HuH-7 (cell line): ENCODE data around the gene CTSC.
"Not testable (repeated sequence)": the region's sequence is repeated elsewhere in the genome, so short reads cannot be mapped to it uniquely, and the experiment has no call there.

Experiments
- DNase-seq: peaks from one replicate; pipeline ENCODE4 v3.0.0; 2011; ENCODE audit warnings: low spot score

Gene CTSC

DNA sequence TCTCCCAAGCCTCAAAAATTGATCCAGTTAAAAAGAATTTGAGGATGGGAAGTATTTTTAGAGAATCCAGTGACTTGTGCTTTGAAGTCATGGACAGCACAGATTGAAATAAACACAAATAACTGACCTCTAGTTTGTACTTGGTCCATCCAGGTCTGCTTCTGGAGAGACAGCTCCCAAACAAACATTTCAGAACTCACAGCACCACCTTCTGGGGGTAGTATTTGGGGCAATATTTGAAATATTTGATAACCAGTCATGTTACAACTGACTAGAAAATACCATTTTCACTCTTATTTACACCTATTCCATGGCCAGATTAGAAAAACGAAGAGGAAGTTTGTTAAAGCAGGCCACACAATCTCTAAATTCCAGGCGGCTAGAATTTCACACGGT, 56.2 kb downstream of the CTSC start:
- DNase-seq, result no peak

DNA sequence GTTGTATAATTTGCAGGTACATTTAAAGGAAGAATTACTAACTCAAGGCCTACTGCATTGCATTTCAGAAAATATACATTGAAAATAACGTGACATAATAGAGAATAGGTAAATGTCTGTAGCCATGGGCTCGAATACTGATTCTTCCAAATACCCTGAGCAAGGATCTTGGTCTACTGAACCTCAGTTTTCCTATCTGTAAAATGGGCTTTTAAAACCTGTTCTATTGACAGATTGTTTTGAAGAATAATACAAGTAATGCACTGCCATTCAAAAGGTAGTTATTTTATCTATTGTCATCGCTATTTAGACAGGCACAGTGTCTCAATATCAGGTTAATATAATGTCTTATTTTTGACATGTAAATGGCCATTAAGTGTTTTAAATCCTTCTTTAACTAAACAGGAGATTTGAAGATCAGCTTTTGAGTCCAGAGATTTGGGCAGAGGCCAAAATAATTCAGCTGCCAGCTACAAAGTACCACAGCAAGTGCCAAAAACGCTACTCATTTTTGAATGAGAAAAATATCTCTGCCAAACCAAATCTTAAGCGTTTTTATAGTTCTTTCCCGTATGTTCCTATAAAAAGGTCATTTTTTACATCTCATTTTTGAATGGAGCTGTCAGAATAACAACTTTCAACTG, 56.7 kb downstream of the CTSC start:
- DNase-seq, result no peak

DNA sequence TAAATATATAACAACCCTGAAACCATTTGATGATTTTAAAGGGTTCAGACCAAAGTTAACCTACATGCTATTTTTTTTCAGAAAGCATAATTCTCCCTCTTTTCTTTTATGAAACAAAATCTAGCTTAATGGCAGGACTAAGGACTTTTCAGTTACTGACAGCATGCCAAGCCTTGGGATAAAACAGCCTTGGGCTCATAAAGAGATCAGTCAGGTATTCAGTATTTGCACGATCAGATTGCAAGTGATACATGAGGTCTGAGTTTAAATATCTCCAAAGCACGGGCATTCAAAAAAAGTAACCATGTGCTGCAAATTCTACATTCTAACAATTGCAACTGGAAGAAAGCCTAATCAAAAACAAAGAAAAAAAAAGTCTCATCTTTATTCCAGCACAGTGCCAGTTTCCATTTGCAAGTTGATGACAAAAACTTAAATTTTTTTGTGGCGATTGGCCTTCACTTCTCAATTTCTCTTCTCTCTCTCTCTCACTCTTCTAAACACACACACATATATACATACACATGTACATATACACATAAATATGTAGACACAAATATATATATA, 60.1 kb downstream of the CTSC start:
- no peak for DNase-seq

DNA sequence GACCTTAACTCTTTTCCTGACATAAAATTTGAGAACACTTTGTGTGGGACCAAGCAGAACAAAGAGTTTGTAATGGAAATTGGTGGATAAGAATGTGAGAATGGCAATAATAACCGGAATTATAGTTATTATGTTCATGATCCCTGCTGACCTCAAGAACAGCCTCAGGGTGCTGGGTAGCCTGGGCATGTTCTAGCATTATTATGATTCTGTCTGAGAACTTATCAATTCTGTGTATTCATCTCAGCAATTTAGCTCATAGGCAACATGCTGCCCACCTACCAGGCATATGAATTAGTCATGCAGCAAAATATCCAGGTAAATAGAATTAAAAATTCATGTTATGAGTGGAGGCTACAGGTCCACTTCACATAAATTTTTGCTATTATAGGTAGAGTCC, 61.9 kb downstream of the CTSC start:
- no peak for DNase-seq

DNA sequence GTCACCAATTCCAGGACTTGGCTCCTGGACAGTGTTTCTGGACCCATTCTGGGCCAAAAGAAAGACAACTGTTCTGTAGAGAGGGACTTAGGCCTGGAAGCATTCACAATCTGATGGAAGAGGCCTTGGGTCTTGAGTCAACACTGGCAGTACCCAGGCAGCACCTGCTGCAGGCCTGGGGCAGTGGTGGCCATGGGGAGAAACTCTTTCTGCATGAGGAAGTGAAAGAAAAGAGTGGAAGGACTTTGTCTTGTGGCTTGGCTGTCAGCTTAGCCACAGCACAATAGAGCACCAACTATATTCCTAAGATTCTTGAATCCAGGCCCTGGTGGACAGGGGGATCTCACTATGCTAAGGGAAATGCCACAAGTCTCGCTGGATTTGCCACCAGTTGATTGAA, 70.6 kb downstream of the CTSC start:
- DNase-seq, result no peak

DNA sequence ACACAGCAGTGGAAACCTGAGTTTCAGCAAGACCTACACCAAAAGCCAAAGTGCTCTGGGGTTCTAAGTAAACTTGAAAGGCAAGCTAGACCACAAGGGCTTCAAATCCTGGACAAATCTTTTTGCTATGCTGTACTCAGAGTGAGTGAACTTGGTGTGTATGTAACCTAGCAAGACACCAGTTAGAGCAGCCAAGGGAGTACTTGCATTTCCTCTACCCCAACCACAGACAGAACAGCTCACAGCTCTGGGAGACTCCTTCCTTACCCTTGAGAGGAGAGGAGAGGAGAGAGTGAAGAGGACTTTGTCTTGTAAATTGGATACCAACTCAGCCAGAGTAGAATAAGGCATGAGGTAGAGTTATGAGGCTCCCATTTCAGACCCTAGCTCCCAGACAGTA, 71.4 kb downstream of the CTSC start:
- no peak for DNase-seq

DNA sequence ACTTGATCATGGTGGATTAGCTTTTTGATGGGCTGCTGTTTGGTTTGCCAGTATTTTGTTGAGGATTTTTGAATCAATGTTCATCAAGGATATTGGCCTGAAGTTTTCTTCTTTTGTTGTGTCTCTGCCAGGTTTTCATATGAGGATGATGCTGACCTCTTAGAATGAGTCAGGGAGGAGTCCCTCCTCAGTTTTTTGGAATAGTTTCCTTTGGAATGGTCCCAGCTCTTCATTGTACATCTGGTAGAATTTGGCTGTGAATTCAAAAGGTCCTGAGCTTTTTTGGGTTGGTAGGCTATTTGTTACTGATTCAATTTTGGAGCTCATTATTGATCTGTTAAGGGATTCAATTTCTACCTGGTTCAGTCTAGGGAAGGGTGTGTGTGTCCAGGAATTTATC, 78.1 kb downstream of the CTSC start:
- DNase-seq, result no peak

DNA sequence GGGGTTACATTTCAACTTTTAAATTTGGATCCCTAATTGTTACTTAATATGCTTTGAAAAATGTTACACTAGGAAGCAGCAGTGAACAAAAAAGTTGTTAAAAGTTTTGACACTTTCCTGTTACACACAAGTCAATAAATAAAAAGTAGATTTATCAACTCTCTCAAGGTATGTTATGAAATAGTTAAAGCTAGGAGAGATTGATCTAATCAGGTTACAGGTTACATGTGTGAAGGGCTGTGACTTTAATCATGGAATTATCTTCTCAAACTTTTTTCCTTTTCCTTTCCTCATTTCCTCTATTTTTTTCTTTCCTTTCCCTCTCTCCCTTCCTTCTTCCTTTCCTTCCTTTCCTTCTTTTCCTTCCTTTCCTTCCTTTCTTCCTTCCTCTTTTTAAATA, 85.3 kb downstream of the CTSC start:
- DNase-seq, result no peak

DNA sequence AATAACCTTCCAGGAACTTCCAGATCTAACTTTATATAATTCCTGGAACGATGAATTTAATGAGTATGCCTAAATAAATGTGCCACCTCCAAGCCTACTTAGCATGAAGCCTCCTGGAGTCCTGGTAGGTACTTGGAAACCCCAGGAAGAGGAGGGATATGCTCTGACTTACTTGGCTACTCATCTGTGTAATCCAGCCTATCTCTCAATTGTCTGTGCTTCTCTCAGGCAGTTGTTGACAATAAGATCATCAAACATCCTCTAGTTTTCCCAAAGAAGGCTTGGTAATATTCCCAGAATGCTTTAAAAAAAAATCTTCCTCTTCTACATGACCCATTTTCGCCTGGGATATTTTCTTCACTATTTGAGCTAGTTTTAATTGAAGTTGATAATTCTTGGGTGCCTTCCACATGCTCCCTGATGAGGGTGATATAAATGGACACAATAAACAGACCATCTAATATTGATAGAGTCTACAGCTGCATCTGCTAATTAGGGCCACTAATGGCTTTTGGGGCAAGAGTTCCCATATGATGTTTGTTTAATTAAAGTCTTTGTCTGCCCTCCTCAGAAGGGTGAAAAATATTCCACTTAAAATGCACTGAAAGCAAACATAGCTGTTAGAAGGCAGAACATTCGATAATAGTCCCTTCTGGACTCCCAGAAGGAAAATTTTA, 86.8 kb downstream of the CTSC start:
- no peak for DNase-seq

DNA sequence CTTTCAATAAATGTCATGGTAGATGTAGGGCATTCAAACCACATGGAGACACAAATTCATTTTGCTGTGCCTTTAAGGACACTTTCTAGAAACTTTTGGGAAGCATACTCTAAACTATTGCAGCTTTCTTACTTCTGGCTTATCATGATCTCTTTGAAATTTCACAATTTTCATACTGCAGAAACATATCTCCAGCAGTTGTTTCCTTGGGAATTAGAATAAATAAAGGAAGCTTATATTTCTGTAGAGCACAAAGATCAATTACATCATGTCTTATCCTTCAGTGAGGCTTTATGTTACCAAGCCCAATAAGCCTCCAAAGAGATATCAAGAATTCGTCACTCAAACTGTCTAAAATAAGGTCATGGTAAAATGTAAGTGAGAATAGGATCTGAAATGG, 87.8 kb downstream of the CTSC start:
- no peak for DNase-seq

DNA sequence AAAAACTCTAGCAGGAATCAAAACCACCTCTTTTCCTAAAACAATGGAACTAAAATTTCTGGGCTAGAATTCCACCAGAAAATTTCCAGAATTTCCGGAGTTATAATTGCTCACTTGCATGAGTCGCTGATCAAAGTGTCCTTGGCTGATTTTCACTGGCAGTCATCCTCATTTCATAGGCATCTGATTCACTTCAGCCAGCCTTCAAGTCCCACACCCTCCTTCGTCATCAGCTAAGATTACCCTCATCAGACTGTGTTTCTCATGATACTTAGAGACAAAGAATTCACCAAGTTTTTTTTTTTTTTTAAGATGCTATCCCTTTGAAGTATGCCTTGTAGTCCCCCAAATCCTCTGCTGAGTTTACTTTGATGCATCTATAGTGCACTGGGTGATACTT, 90.8 kb downstream of the CTSC start:
- no peak for DNase-seq

DNA sequence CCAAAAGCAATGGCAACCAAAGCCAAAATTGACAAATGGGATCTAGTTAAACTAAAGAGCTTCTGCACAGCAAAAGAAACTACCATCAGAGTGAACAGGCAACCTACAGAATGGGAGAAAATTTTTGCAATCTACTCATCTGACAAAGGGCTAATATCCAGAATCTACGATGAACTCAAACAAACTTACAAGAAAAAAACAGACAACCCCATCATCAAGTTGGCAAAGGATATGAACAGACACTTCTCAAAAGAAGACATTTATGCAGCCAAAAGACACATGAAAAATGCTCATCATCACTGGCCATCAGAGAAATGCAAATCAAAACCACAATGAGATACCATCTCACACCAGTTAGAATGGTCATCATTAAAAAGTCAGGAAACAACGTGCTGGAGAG, 92.0 kb downstream of the CTSC start:
- not testable (repeated sequence) for DNase-seq
